Measurements from ENCODE around the gene ATL2.

- TF ChIP-seq CTCF (IDR thresholded peaks at IDR 0.05): no peak
- no peak for TF ChIP-seq POLR2A (IDR thresholded peaks at IDR 0.05)
These were observed 30.1 kb upstream of the ATL2 start for GRCh38 chr2:38407111-38407682.
